Measurements from ENCODE around the gene MYH14.

The MYH14 gene

GRCh38 chr19:50195224-50195623 is 8.2 kb upstream of the MYH14 start:
- DNase-seq, result no peak

DNA sequence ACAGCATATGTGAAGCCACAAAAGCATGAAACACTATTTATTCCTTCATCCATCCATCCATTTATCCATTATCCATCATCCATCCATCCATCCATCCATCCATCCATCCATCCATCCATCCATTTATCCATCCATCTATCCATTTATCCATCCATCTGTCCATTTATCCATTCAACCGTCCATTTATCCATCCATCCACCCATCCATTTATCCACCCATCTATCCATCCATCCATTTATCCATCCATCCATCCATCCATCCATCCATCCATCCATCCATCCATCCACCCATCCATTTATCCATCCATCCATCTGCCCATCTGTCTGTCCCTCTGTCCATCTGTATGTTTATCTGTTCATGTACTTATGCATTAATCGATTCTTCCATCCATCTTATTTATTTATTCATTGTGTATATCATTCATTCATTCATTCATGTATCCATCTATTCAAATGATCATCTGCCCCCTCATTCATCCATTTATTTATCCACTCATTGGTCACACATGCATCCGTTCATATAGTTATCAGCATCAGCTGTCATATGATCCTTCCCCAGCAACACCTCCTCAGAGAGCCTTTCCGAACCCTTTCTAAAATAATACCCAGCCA is 7.0 kb upstream of the MYH14 start:
- DNase-seq, result no peak

GRCh38 chr19:50197348-50197747 is 6.1 kb upstream of the MYH14 start:
- no peak for DNase-seq

GRCh38 chr19:50198431-50199258 is 4.8 kb upstream of the MYH14 start:
- DNase-seq, result no peak

DNA sequence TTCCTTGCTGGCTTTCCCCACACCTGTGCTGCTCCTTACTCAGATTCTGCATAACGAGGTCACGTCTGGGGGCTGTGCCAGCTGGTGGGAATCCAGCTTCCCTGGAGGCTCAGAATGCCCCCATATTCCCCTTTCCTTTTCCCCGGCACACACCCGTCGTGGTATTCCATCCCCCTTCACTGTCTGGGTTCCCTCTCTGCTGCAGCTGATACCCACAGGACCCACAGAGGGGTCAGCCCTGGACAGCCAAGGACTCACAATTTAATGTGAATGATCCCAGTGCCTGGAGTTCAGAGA is 4.2 kb upstream of the MYH14 start:
- DNase-seq, result no peak

- no peak for DNase-seq
These were observed 1.0 kb upstream of the MYH14 start for GRCh38 chr19:50202386-50202785.

DNA sequence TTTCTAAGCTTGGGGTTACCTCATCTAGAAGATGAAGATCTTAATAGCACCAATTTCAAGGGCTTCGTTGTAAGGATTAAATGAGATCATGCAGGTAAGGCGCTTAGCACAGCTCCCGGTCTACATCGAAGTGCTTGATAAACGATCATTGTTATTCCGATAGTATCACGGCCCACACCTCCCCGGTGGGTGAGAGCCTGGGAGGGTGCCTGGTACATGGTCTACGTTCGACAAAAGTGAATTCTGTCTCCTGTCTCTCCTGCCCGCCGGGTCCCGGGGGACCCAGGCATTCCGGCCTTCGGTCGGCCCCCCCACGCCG is 501 bp upstream of the MYH14 start:
- no peak for DNase-seq

DNA sequence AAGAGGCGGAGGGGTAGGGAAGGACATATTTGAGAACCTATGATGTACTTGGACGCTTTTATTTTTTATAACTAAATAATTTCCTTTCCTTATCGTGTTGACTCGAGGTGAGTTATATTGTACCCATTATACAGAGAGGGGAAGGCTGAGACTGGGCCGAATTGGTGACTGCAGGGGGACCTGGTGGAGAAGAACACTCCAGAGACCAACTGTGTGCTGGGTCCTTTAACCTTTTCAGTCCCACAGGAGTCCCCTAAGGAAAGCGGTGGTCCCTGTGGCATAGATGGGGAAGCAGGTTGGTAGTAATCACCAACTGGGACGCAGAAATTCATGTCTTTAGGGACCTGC is 633 bp downstream of the MYH14 start:
- no peak for DNase-seq

GRCh38 chr19:50204811-50205675 is 1.6 kb downstream of the MYH14 start:
- DNase-seq, result no peak

- DNase-seq, result no peak
These were observed 2.3 kb downstream of the MYH14 start for GRCh38 chr19:50205681-50206138.

GRCh38 chr19:50206191-50206590 is 2.8 kb downstream of the MYH14 start:
- DNase-seq, result no peak

DNA sequence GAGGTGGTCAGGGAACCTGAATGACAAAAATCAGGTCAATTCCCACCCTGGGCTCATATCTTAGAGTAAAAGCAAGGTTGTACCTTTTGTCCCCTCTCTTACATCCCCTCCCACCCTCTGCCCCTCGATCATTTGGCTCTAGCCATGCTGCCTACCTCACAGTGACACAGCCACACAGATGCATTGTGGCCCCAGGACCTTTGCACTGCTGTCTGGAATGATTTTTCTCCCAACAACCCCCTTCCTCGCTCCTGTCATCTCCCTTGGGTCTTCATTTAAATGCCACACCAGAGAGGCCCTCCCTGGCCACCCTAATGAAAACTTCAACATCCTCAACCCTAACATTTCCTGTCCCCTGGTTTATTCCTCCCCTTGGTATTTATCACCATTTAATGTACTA is 4.3 kb downstream of the MYH14 start:
- no peak for DNase-seq

DNA sequence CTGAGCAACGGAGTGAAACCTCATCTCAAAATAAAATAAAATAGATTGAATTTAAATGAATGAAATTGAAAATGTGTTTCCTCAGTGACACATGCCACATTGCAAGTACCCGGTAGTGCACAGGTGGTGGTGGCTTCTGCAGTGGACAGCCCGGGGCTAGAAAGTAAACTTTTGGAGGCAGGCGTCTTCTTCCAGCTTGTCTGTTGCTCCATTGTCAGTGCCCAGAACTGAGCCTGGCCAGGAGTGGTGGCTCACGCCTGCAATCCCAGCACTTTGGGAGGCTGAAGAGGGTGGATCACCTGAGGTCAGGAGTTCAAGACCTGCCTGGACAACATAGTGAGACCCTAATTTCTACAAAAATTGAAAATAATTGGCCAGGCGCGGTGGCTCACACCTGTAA is 5.7 kb downstream of the MYH14 start:
- no peak for DNase-seq

DNA sequence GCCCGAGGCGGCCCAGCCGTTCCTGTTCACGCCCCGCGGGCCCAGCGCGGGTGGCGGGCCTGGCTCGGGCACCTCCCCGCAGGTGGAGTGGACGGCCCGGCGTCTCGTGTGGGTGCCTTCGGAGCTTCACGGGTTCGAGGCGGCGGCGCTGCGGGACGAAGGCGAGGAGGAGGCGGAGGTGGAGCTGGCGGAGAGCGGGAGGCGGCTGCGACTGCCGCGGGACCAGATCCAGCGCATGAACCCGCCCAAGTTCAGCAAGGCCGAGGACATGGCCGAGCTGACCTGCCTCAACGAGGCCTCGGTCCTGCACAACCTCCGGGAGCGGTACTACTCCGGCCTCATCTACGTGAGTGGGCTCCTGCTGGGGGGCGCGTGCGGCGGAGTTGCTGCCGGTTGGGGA is 7.0 kb downstream of the MYH14 start:
- no peak for DNase-seq

DNA sequence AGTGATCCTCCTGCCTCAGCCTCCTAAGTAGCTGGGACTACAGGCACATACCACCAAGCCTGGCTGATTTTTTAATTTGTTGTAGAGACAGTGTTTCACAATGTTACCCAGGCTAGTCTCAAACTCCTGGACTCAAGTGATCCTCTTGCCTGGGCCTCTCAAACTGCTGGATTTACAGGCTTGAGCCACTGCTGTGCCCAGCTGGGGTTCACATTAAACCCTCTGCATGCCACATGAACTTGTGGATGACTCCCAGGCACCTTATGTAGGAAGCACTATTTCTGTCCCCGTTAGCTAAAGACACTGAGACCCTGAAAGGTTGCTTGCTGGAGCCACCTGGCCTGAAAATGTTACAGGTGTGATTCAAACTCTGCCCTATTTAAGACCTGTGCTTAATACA is 10.5 kb downstream of the MYH14 start:
- no peak for DNase-seq

GRCh38 chr19:50214699-50215543 is 11.5 kb downstream of the MYH14 start:
- DNase-seq, result no peak

DNA sequence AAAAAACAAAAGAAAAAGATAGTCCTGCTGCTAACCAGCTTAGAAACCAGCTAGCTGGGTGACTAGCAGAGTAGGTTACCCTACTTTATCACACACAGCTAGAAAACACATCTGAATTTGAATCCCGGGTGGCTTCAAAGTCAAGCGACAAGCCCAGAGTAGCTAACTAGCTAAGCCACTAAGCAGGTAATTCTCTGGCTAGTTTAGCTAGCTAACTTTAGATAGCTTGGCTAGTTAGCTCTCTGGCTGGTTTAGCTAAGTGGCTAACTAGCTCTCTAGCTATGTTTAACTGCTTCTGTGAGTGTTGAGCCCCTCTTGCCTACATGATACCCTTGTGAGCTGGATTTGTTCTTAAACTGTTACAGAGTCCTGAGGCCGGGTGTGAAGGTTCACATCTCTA is 12.4 kb downstream of the MYH14 start:
- DNase-seq, result no peak

- DNase-seq, result no peak
These were observed 17.7 kb downstream of the MYH14 start for GRCh38 chr19:50221087-50221486.

DNA sequence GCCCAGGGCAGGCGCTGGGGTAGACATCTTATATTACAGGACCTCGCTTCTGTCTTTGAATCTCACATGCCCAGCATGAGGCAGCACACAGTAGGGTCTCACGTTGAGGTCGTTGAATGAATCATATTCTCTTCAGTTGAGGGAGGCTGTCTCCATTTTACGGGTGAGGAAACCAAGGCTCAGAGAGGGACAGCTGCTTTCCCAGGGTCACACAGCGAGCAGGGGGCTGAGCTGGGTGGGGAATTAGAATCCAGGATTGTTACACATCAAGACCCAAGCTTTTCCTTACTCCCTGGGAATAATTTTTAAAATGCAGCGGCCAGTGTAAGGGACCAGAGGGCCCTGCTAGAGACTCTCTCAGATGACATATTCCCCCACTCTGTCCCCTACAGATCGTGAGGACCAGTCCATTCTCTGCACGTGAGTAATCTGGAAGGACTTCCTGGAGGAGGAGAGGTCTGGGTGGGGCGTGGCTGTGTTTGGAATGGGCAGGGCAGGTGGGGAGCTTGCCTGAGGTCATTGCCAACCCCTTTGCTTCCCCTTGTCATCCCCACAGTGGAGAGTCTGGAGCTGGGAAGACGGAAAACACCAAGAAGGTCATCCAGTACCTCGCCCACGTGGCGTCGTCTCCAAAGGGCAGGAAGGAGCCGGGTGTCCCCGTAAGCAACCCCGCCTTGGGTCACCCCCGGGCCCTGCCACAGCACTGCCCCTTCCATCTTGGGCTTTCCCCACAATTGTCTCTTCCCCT is 19.4 kb downstream of the MYH14 start:
- no peak for DNase-seq

GRCh38 chr19:50223439-50223716 is 20.0 kb downstream of the MYH14 start:
- no peak for DNase-seq

DNA sequence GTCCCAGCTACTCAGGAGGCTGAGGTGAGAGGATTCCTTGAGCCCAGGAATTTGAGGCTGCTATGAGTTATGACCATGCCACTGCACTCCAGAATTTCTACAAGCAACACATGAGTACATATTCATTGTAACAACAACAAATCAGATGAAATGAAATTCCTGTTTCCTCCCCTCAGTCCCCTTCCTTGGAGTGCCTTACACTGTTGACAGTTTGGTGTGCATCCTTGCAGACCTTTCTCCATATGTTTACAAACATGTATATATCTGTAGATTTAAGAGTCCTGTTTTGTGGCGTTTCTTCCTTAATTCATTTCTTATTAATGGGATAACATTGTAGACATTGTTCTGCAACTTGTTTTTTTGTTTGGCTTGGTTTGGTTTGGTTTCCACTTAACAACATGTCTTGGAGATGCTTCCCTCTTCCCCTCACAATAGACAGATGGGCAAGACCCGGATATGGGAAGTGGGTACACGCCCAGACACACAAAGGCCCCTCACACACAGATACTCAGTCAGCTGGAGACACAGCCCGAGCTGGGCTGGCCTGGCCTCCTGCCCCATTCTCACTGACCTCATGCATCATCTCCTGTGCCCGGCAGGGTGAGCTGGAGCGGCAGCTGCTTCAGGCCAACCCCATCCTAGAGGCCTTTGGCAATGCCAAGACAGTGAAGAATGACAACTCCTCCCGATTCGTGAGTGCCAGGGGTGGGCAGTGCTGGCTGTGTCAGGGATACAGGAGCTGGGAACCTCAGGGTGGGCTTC is 21.7 kb downstream of the MYH14 start:
- no peak for DNase-seq

DNA sequence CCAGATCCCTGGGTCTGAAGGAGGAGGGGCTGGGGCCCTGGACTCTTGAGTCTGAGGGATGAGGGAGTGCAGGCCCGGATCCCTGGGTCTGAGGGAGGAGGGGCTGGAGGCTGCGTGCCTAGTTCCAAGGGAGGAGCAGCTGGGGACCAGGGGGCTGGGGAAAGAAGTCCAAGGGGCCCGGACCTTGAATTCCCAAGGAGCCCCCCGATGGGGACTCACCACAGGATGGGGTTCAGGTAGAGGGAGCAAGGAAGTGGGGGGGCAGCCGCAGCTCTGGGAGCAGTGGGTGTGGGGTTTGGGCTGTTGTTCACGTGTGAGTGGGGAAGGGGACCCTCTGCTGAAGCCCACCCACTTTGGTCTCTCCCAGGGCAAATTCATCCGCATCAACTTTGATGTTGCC is 23.1 kb downstream of the MYH14 start:
- DNase-seq, result no peak
